GM18868 (cell line): Measurements from ENCODE around the gene C9orf85.
A peak's percentile ranks its signal among the peaks of the same experiment; 100 is the strongest.
"Not testable (repeated sequence)": the region's sequence is repeated elsewhere in the genome, so short reads cannot be mapped to it uniquely, and the experiment has no call there.

Source experiments
- ATAC-seq: cut with Tn5 transposase; IDR thresholded peaks from one replicate; pipeline ENCODE4 v1.9.1; 2021; ENCODE audit warnings: mild to moderate bottlenecking, moderate library complexity; ENCODE audit not compliant: unreplicated experiment

C9orf85 gene

DNA sequence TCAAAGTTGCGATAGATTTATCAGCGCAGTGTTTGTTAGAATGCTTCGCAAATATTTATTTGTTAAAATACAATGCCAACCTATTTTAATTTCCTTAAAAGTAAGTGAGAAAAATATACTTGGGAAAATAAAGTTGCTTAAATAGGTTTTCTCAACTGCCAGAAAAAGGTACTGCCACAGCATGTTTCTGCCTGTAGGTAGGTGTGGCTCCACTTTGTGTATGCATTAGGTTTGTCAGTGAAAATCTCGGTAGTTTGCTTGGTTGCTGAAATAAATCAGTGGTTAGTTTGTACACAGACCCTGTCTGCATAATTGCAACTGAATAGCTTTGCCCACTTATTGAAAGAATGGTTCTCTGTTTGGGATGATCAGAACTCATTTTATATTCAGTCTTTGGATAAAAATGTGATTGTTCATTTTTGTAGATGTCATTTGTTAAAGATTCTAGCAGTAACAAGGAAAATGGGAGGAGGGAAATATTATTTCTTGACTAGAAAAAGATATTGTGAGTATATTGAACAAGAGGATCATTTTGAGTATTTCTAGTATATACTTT, 25.7 kb downstream of the C9orf85 start:
- no peak for ATAC-seq

DNA sequence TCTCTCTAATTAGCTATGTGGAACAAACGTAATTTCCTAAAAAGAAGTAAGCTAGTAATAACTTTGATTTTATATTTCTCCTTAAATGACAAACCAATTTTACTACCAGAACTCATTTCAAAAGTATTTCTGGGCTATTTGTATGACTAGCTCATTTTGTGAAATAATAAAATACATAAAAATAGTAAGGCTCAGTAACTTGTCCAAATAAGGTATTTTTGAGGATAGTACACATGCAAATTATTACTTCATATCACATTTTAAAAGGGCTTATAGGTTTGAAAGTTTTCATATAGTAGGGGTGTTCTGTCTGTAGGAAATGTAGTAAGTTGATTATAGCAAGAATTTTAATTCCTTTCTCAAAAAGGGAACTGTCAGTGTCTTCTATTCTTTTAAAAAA, 26.5 kb downstream of the C9orf85 start:
- ATAC-seq = no peak

DNA sequence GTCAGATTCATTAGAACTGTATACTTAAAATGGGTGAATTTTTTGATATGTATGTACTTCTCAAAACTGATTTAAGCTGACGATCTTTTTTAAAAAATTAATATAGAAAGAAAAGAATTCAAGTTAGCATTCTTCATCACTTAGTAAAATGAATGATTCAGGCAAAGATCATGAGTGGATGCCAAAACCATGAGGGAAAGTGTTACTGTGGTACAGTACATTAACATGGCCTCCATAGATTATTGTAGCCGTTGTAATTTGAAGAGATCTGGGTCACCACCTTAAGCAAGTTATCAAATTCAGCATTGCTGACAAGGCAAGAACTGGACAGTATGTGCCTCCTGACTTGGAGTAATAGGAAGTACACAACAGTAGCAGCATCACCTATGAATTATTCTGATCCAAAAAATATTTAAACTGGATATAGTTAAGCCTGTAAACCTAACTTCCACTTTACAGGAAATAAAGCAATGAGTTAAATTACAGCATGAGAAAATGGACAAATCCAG, 29.7 kb downstream of the C9orf85 start:
- ATAC-seq = no peak

DNA sequence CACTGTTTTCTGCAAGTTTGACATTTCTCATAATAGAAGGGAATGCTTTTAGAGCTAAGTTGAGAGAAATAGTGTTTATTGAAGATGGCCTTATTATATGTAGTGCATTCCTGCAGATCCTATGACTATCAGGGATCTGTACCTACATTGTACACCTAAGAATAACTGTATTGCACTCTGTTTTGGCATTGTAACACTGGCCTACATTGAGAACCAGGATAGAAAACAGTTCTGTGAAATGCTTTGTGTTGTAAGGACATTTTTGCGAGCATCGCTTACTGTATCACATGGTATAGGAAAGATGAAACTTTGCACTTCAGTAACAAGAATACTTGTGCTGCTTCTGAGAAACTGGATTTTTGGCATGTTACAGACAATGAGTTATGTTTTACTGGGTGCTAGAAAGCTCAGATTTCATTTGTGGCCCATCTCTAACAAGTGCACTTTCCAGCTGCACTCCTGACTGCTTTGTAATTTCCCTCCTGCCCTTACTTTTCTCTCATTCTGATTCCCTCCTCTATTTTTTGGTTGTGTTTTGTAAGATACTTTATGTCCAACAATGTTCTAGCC, 30.6 kb downstream of the C9orf85 start:
- ATAC-seq = no peak

DNA sequence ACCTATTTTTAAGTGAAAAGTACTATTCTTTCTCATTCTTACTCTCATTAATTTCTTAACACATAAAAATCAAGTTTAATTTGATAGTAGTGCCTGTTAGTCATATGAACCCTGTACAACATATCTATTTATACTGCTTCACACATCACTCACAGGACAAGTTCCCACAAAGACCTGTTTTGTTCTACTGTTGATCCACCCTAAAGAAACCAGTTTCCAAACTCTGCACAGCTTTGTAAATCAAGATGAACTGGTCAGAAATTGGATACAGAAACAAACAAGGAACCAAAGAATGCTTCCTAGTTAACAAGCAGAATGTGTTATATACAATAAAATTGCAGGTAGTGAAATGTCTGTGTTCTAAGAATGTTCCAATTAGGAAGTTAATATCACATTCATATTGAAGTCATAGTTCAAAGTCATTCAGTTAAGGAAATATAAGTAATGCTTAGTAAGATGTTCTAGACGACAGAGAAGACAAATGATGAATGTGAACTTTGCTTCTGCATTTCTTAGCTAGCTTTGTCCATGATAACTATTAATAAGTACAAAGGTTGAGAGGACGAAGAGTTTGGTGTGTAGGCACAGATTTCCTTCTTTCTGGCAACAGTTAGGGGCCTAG, 33.4 kb downstream of the C9orf85 start:
- no peak for ATAC-seq

DNA sequence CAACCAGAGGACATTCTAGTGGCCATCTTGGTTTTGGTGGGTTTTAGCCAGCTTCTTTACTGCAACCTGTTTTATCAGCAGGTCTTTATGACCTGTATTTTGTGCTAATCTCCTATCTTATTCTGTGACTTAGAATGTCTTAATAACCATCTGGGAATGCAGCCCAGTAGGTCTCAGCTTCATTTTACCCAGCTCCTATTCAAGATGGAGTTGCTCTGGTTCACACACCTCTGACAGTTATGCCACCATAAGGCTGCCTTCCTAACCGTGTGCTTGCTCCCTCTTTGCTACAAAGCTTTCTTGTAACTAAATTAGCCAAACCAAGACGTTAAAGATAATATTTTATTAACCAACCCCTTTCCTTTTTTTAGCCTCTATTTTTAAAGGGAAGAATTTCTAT, 43.2 kb downstream of the C9orf85 start:
- not testable (repeated sequence) for ATAC-seq

DNA sequence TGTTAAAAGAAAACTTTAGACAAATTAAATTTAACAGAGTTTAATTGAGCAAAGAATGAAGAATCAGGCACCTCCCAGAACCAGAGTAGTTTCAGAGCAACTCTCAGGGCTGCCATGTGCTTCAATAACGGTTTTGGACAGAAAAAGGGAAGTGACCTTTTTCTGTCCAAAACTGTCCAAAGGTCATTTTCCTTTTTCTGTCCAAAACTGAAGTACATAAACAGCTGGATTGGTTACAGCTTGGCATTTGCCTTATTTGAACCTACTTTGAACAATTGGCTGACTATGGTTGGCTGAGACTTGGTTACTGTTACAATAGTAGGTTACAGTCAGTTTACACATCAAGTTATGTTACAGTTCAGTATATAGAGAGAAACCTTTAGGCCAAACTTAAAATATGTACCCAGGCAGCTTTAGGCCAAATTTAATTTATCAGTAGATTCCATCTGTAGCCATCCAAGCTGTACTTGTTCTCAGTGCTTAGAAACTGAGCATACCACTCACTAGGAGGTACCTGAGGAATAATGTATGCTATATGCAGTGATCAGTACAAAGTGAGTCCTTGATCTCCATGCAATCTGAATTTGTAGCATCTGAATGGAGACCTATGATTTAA, 44.0 kb downstream of the C9orf85 start:
- peak; percentile 51 for ATAC-seq

DNA sequence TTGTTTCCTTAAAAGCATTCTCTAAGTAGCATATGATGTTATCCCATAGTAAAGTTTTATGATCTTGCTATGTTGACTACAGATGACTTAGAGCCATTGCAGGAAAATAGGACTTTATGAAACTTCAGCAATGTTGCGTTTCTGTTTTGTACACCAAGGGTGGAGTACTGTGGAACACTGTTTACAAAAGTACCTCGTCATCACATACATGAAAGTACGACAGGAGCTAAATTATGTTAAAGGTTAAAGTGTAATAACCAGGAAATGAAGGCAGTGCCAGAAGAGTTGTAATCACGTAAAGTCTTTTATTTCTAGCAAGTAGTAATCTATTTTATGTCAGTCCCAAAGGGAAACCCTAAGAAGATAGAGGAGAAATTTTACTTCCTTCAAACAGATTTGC, 50.9 kb downstream of the C9orf85 start:
- no peak for ATAC-seq

DNA sequence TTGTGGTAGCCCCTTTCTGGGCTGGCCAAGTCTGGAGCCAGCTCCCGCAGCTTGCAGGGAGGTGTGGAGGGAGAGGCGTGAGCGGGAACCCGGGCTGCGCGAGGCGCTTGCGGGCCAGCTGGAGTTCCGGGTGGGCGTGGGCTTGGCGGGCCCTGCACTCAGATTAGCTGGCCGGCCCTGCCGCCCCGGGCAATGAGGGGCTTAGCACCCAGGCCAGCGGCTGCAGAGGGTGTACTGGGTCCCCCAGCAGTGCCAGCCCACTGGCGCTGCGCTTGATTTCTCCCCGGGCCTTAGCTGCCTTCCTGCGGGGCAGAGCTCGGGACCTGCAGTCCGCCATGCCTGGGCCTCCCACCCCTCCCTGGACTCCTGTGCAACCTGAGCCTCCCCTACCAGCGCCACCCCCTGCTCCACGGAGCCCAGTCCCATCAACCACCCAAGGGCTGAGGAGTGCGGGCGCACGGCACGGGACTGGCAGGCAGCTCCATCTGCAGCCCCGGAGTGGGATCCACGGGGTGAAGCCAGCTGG, 52.1 kb downstream of the C9orf85 start:
- ATAC-seq = not testable (repeated sequence)

DNA sequence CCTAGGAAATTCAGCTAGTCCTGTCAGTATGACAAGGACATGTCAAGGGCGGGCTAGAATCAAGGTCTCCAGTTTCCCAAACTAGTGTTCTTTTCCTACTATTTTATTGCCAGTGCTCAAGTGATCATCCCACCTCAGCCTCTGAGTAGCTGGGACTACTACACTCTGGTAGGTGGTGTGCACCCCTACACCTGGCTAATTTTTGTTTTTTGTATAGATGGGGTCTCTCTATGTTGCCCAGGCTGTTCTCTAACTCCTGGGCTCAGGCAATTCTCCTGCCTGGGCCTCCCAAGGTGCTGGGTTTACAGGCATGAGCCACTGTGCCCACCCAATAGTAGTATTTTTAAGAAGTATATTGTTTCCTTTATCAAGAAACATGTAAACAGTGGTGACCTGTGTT, 54.0 kb downstream of the C9orf85 start:
- ATAC-seq = no peak

DNA sequence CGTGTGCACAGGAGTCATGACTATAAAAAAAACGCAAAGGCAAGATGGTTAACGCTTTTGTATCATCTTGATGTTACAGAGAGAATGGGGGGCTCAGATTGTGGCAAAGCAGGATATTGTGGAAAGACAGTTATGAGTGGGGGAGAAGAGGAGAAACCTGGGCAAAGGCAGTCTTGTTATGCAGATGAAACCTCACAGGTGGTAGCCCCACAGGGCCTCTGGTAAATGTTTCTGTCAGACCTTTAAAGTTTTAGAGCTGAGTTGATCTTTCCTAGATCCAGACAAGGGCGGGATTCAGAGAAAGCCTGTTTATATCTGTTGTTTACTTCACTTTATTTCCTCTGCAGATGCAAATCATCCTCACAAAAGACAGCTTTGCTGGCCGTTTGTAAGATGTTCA, 55.2 kb downstream of the C9orf85 start:
- ATAC-seq = no peak

DNA sequence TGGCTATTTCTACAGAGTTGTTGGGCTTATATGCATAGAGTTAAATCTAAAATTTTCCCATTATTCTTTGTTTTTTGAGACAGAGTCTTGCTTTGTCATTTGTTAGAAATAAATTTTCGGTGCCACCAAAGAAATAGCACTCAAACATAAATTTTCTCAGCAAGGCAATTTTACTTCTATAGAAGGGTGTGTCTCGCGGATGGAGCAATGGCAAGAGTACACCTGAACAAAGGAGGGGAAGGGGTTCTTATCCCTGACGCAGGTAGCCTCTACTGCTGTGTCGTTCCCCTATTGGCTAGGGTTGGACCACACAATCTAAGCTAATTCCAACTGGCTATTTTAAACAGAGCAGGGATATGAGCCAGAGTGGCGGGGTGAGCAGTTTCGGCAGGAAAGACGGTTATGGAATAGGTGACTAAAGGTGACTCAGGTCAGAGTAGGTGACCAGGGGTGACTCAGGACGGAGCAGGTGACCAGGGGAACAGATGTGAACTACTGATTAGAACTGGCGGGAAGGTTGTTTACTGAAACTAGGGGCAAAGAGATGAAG, 57.2 kb downstream of the C9orf85 start:
- no peak for ATAC-seq

DNA sequence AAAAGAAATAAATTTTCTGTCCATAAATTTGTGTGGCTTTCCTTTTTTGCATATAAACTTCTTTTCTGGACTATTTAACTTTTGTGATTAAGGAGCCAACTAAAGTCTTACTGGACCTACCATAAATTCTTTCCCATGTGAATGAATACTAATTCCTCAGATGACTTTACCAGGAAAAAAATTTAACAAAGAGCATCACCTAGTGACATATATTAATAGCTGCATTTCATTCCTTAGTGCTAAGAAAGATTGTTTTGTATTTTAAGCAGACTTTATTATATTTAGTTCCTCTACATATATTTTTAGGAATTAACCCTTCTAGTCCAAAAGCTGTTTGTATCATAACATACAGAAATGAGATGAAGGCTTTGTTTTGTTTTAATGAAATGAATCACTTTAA, 64.4 kb downstream of the C9orf85 start:
- ATAC-seq = no peak

DNA sequence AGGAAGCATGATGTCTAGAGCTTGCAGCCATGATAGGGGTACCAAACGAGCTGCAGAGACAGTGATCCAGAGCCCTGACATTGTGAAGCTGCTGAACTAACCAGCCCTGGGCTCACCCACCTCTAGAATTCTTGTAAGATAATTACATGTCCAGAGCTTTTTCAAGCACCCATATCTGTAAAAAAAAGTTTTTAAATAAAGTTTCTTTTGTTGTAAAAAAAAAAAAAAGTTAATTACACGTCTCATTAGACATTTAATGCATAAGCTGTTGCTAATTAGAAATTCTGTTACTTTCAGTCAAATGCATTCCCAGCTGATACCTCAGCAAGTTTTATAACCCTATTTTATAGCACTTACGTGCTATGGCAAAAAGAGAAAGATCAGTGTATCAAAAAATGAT, 65.6 kb downstream of the C9orf85 start:
- no peak for ATAC-seq

DNA sequence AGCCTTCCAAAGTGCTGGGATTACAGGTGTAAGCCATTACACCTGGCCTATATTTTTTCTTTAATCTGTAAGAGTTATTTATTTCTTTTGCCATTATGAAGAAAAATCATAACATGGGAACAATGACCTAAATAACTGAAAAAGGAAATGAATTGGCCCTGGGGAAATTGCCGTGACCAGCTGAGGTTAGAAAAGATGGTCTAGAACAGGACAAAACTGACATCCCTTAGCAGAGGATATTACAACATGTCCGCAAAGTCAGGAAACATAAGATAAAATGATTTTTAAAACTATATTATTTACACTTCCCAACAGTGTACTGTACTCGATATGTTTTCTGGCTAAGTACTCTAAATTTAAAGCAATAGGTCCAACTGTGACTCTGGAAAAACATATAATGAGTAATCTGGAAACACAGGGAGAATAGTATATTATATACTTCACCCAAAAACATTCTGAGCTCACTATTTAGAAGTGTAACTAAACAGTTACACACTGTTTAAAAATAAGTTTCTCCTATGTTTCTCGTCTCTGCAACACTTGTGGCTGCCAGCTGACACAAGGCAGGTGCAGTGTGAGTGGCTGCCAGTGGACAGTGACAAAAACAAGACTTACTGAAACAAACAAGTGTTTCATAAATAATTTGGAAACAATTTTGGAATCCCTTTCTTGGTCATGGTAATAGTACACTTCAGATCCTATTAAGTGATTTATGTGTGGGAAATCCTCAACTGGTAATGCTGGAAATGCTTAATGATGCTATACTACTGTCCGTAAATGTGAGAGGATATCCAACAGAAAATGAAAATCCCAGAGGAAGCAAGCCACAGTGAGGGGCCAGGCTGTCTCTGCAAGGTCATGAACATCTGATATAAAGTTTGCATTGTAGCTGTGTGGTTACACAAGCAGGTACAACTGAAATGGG, 69.1 kb downstream of the C9orf85 start:
- ATAC-seq = no peak

DNA sequence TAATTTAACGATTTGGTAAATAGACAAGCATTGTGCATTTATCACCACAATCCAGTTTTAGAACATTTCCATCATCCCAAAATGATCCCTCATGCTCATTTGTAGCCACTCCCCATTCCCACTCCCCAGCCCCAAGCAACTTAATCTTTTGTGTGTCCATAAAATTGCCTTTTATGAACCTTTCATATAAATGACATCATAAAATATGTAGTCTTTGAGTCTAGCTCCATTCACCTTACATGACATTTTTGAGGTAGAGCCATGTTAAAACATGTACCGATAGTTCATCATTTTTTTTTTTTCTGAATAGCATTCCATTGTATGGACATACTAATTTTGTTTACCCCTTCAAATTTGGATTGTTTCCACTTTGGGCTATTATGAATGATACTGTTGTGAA, 70.5 kb downstream of the C9orf85 start:
- no peak for ATAC-seq

DNA sequence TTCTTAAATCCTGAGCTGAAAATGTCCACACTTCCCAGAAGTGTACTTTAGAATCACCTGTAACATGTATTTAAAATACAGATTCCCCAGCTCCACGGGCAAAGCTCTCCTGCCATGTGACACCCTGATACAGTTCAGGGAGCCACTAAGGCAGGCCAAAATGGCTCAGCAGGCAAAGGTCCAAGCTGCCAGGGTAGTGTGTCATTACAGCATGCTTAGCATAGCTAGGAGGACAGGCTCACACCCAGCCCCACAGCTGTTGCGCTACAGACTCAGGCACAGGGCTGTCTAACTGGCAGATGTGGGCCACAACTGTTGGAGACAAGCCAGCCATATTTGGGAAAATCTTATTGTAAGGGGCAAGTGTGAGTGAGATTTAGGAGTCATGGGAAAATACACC, 73.0 kb downstream of the C9orf85 start:
- ATAC-seq = no peak

DNA sequence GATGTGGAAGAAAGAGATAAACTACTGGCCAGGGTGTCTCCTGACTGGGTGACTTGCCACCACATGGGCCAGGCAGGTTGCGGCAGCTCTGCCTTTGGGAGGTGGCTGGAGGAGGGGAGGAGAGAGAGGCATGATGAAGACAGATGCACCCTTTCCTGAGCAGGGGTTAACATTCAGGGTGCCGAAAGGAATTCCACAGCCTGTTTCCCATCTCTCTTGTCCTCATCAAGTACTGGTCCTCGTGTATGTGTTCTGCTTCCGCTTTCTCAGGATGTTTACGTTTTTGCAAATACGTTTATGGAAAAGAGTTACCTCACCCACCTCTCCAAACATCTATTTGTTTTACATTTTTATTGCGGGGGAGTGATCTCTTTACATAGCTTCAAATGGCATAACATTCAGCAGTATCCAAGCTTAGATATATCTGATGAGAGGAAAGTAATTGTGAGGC, 73.4 kb downstream of the C9orf85 start:
- no peak for ATAC-seq

DNA sequence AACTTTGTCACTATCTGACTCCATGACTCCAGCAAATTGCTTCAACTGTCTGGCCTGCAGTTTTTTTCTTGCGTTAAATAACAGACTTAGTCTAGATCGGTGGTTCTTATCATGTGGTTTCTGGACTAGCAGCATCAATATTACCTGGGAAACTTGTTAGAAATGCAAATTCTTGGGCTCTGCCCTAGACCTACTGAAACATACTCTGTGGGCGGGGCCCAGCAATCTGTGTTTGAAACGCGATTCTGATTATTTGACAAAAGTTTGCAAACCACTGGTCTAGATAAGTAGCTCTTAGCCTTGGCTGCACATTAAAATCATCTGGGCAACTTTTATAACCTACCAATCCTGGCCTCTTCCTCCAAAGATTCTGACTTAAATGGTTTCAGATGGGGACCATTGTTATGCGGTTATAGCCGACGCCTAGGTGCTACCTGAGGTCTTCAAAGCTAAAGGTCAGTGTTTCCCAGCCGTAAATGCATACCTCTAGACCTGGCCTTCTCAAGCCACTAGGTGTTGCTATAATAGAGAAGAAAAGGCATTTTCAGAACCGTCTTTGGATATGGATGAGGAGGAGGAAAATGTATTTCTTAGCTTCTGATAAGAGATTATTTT, 74.0 kb downstream of the C9orf85 start:
- no peak for ATAC-seq

DNA sequence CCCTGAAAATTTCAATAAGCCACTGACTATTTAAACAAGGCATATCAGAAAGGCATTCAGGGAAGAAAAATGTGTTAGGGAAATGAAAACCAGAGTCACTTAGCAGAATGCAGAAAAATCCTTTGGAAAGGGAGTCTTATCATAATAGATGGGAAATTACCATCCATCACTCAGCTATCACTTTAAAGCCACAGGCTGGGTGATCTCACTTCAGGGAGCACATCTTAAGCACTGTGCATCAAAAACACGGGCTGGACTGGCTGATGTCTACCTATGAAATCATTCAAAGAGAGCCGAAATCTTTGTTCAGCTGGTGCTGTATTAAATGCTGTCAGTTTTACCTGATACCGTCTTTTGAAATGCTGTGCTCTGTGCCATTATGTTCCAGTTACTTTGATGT, 75.5 kb downstream of the C9orf85 start:
- ATAC-seq = no peak
